Esophagus squamous epithelium (tissue), 5 donors: ENCODE measurements around the gene CASTOR1. TPM values are rescaled to one million over a fixed set of nuclear protein-coding genes. Genes with fewer than 3 reads are reported as not detected.
A peak's percentile ranks its signal among the peaks of the same experiment; 100 is the strongest.

ENCODE experiments used
- DNase-seq: peaks from one replicate; lab custom pipeline; 2025; lab: John Stamatoyannopoulos, UW
- H3K27ac ChIP-seq, 4 donors: fragments of 200-600 bp; sonication (generic); one replicate each; pipeline ENCODE4 v1.5.1; 2016 to 2019; ENCODE audit warnings: mild to moderate bottlenecking in 1 of 4
- H3K27me3 ChIP-seq, 4 donors: fragments of 200-600 bp; sonication (generic); 1 replicate in 3 of 4; 2 replicates in 1 of 4; pipeline versions ENCODE4 v1.5.1 to v1.6.0; 2017 to 2021; ENCODE audit warnings: antibody characterized with exemption in 1 of 4
- H3K36me3 ChIP-seq, 3 donors: fragments of 200-600 bp; sonication (generic); one replicate each; pipeline ENCODE4 v1.5.1; 2016 to 2019
- H3K4me1 ChIP-seq, 3 donors: fragments of 200-600 bp; sonication (generic); one replicate each; pipeline ENCODE4 v1.5.1; 2017 to 2019
- H3K4me3 ChIP-seq, 4 donors: fragments of 200-600 bp; sonication (generic); 1 replicate in 3 of 4; 2 replicates in 1 of 4; pipeline ENCODE4 v1.5.1; 2016 to 2019; ENCODE audit warnings: mild to moderate bottlenecking in 2 of 4, moderate library complexity in 1 of 4
- H3K9me3 ChIP-seq, 3 donors: fragments of 200-600 bp; sonication (generic); one replicate each; pipeline ENCODE4 v1.5.1; 2016 to 2019
- POLR2A ChIP-seq, 4 donors: fragments of 450-650 bp; IDR thresholded peaks; one replicate each; pipeline ENCODE4 v1.6.1; 2017; ENCODE audit warnings: antibody characterized with exemption in 4 of 4, mild to moderate bottlenecking in 4 of 4, moderate library complexity in 3 of 4
- WGBS, 2 donors: methylation state at CpG; one replicate each; pipeline ENCODE4 v1.1.5; 2018; 5-methylcytosine and 5-hydroxymethylcytosine counted together
- intact Hi-C: fragments of 100-400 bp; cut with DNase I; formaldehyde crosslinking; loops from one replicate; pipeline ENCODE4 v1.15.0; 2022
- total RNA-seq, 4 donors: library from RNA; depleted of rRNA; stranded (reverse); fragments of >200 nt; gene quantifications; one replicate each; pipeline ENCODE4 v1.1.0, GENCODE V29; 2016
- TF ChIP-seq, protein P1 (sequence below), 6 experiments: fragments of 450-650 bp in 4 of 6; fragments of 200-600 bp in 2 of 6; sonication (generic) in 2 of 6; IDR thresholded peaks; one replicate each; pipeline ENCODE4 v1.5.1; 2016 to 2019; ENCODE audit warnings: antibody characterized with exemption in 6 of 6, mild to moderate bottlenecking in 4 of 6, moderate library complexity in 4 of 6
- donor health status: DM: yes; HTN: yes; CAD: no.

Gene CASTOR1
- total RNA-seq, 4 donors from 2014 or later = 18.9 to 76.4 (median 40.7) TPM

GRCh38 chr22:30296833-30297232 lies 7.5 kb upstream of the CASTOR1 start:
- H3K36me3 ChIP-seq = peaks cover 34 to 100% (median 38%) of the 10 kb centered on the region in 3 donors

GRCh38 chr22:30296324-30296723 lies 7.0 kb upstream of the CASTOR1 start:
- no peak overlapping the region for H3K4me3 ChIP-seq
- peak overlapping the region in 3 of 4 donors; percentile 56 to 99 (median 94) for H3K27ac ChIP-seq
- intact Hi-C loops = no loop called here
- TF ChIP-seq, protein P1, sequence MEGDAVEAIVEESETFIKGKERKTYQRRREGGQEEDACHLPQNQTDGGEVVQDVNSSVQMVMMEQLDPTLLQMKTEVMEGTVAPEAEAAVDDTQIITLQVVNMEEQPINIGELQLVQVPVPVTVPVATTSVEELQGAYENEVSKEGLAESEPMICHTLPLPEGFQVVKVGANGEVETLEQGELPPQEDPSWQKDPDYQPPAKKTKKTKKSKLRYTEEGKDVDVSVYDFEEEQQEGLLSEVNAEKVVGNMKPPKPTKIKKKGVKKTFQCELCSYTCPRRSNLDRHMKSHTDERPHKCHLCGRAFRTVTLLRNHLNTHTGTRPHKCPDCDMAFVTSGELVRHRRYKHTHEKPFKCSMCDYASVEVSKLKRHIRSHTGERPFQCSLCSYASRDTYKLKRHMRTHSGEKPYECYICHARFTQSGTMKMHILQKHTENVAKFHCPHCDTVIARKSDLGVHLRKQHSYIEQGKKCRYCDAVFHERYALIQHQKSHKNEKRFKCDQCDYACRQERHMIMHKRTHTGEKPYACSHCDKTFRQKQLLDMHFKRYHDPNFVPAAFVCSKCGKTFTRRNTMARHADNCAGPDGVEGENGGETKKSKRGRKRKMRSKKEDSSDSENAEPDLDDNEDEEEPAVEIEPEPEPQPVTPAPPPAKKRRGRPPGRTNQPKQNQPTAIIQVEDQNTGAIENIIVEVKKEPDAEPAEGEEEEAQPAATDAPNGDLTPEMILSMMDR (IDR thresholded peaks at IDR 0.05) = no peak
- no peak for TF ChIP-seq POLR2A (IDR thresholded peaks at IDR 0.05)
- no peak for DNase-seq
- no peaks in the 10 kb centered on the region for H3K9me3 ChIP-seq
- H3K36me3 ChIP-seq = peaks cover 34 to 99% (median 38%) of the 10 kb centered on the region in 3 donors
- no peaks in the 10 kb centered on the region for H3K27me3 ChIP-seq
- H3K4me1 ChIP-seq = peaks cover 57 to 100% (median 66%) of the 10 kb centered on the region in 3 donors
- 86 to 89% methylated on average over 4 of the region's 4 CpGs for WGBS, 2 donors

More at GRCh38 chr22:30296833-30297232, 7.5 kb upstream of the CASTOR1 start:
- peak overlapping the region; percentile 26 to 99 (median 75) for H3K27ac ChIP-seq
- no peaks in the 10 kb centered on the region for H3K9me3 ChIP-seq
- H3K27me3 ChIP-seq = no peaks in the 10 kb centered on the region
- no peak for TF ChIP-seq POLR2A (IDR thresholded peaks at IDR 0.05)
- TF ChIP-seq, protein P1 (IDR thresholded peaks at IDR 0.05) = no peak
- WGBS, 2 donors = 31 to 92% methylated on average over 2 to 3 of the region's 3 CpGs
- no peak overlapping the region for H3K4me3 ChIP-seq
- intact Hi-C loops = no loop called here
- DNase-seq = no peak
- H3K4me1 ChIP-seq = peaks cover 54 to 100% (median 66%) of the 10 kb centered on the region in 3 donors

- TF ChIP-seq POLR2A (IDR thresholded peaks at IDR 0.05) = no peak
- TF ChIP-seq, protein P1 (IDR thresholded peaks at IDR 0.05) = no peak
- Histone ChIP-seq H3K36me3 (peaks cover 34 to 91% (median 38%) of the 10 kb centered on the region in 3 donors), H3K27ac (peak overlapping the region in 2 of 4 donors; percentile 94 to 99), H3K4me1 (peaks cover 64 to 100% (median 68%) of the 10 kb centered on the region in 3 donors), H3K4me3 (no peak overlapping the region), H3K27me3 (no peaks in the 10 kb centered on the region), H3K9me3 (no peaks in the 10 kb centered on the region)
- DNase-seq = no peak
- intact Hi-C loops = no loop called here
- 25 to 70% methylated on average over 1 to 2 of the region's 7 CpGs for WGBS, 2 donors
Observed at GRCh38 chr22:30295576-30295975, 6.3 kb upstream of the CASTOR1 start.

DNA sequence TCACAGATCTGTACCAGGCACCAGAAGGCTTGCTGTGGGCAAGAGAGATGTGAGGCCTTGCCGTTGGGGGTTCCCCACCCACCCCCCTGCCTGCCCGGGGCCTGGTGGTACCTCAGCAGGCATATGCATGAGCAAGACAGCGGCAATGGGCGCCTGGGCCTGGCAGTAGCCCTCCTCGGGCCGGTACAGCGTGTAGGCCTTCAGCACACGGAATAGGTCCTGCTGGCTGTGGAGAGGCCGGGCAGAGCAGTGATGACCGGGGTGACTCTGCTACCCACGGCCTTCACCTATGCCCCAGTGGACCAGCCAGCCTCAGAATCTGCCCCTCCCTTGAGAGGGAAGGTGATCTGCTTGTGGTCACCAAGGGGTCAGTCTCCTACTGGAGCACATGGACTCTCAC lies 5.5 kb upstream of the CASTOR1 start:
- TF ChIP-seq, protein P1 (IDR thresholded peaks at IDR 0.05) = no peak
- no peak for TF ChIP-seq POLR2A (IDR thresholded peaks at IDR 0.05)
- Histone ChIP-seq H3K27ac (peak overlapping the region in 3 of 4 donors; percentile 9 to 99 (median 97)), H3K4me3 (no peak overlapping the region), H3K27me3 (no peaks in the 10 kb centered on the region), H3K4me1 (peaks cover 72 to 100% (median 75%) of the 10 kb centered on the region in 3 donors), H3K9me3 (no peaks in the 10 kb centered on the region), H3K36me3 (peaks cover 34 to 84% (median 38%) of the 10 kb centered on the region in 3 donors)
- intact Hi-C loops = no loop called here
- WGBS, 2 donors = 100% methylated on average over 6 of the region's 11 CpGs; no CpG with 5 or more reads in 1 of the 2 donors
- no peak for DNase-seq

DNA sequence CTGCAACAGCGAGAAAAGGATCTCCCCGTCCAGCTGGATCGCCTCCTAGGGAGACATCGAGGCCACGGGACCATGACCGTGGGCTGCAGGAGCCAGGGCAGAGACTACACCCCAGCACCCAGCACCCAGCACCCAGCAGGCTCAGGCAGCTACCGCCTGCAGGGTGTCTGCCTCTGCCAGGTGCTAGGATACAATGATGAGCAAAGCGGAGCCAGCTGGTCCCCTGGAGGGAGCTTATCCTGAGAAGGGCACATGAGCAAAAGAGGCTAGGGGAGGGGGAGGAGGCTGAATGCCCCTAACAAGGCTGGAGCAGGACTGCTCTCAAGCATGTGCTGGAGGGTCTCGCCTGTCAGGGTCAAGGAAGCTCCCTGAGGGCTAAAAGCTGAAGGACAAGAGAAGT lies 4.8 kb upstream of the CASTOR1 start:
- no peak overlapping the region for H3K4me3 ChIP-seq
- WGBS, 2 donors = 13 to 41% methylated on average over 1 to 2 of the region's 9 CpGs
- peak overlapping the region in 3 of 4 donors; percentile 9 to 99 (median 97) for H3K27ac ChIP-seq
- no peaks in the 10 kb centered on the region for H3K27me3 ChIP-seq
- no peak for DNase-seq
- peaks cover 34 to 76% (median 38%) of the 10 kb centered on the region in 3 donors for H3K36me3 ChIP-seq
- TF ChIP-seq, protein P1 (IDR thresholded peaks at IDR 0.05) = no peak
- no peak for TF ChIP-seq POLR2A (IDR thresholded peaks at IDR 0.05)
- H3K4me1 ChIP-seq = peaks cover 69 to 94% (median 71%) of the 10 kb centered on the region in 3 donors
- H3K9me3 ChIP-seq = no peaks in the 10 kb centered on the region
- intact Hi-C loops = no loop called here
